HEK293T (cell line): ENCODE measurements around the gene FAM50A.
A peak's percentile ranks its signal among the peaks of the same experiment; 100 is the strongest.

ENCODE experiments used
- CTCF ChIA-PET: fragments of 350-600 bp; formaldehyde crosslinking; extraction: SDS; loops from one replicate; lab custom pipeline; 2021; ENCODE audit warnings: antibody characterized with exemption, inconsistent platforms; lab: Yijun Ruan, JAX
- POLR2A ChIA-PET: fragments of 350-600 bp; formaldehyde crosslinking; extraction: SDS; loops from one replicate; lab custom pipeline; 2020; ENCODE audit warnings: antibody characterized with exemption, inconsistent platforms; lab: Yijun Ruan, JAX
- DNase-seq: peaks from one replicate; pipeline ENCODE4 v3.0.0; 2012; ENCODE audit warnings: mixed read lengths; ENCODE audit errors: extremely low spot score
- ARNT ChIP-seq: fragments of 450-650 bp; IDR thresholded peaks from 2 replicates; pipeline ENCODE4 v1.6.1; 2017; ENCODE audit warnings: mild to moderate bottlenecking
- BHLHE40 ChIP-seq: fragments of 450-650 bp; IDR thresholded peaks from 2 replicates; pipeline ENCODE4 v1.6.1; 2016; ENCODE audit warnings: mild to moderate bottlenecking, moderate library complexity, borderline replicate concordance
- CTBP1 ChIP-seq: fragments of 450-650 bp; IDR thresholded peaks from 2 replicates; pipeline ENCODE4 v1.6.1; 2016; ENCODE audit warnings: borderline replicate concordance
- ELF4 ChIP-seq: fragments of 450-650 bp; IDR thresholded peaks from 2 replicates; pipeline ENCODE4 v1.6.1; 2017; ENCODE audit warnings: antibody characterized with exemption
- FOXA1 ChIP-seq: fragments of 450-650 bp; IDR thresholded peaks from 2 replicates; pipeline ENCODE4 v1.6.1; 2016; ENCODE audit warnings: mild to moderate bottlenecking
- FOXK2 ChIP-seq: fragments of 450-650 bp; IDR thresholded peaks from 2 replicates; pipeline ENCODE4 v1.6.1; 2016; ENCODE audit warnings: mild to moderate bottlenecking
- FOXM1 ChIP-seq: fragments of 450-650 bp; IDR thresholded peaks from 2 replicates; pipeline ENCODE4 v1.6.1; 2017; ENCODE audit warnings: mild to moderate bottlenecking, borderline replicate concordance
- HDGF ChIP-seq: fragments of 450-650 bp; IDR thresholded peaks from 2 replicates; pipeline ENCODE4 v1.6.1; 2017; ENCODE audit warnings: antibody characterized with exemption, borderline replicate concordance
- L3MBTL2 ChIP-seq: fragments of 450-650 bp; conservative IDR thresholded peaks from 2 replicates; pipeline ENCODE4 v1.6.1; 2016; ENCODE audit warnings: mild to moderate bottlenecking
- LEF1 ChIP-seq: fragments of 450-650 bp; IDR thresholded peaks from 2 replicates; pipeline ENCODE4 v1.6.1; 2017; ENCODE audit warnings: mild to moderate bottlenecking, borderline replicate concordance
- NFRKB ChIP-seq: fragments of 450-650 bp; IDR thresholded peaks from 2 replicates; pipeline ENCODE4 v1.6.1; 2016; ENCODE audit warnings: mild to moderate bottlenecking, moderate library complexity
- PKNOX1 ChIP-seq: fragments of 450-650 bp; IDR thresholded peaks from 2 replicates; pipeline ENCODE4 v1.6.1; 2016
- SP1 ChIP-seq: fragments of 450-650 bp; IDR thresholded peaks from 2 replicates; pipeline ENCODE4 v1.6.1; 2017
- SUZ12 ChIP-seq: fragments of 450-650 bp; IDR thresholded peaks from 2 replicates; pipeline ENCODE4 v1.6.1; 2016; ENCODE audit warnings: mild to moderate bottlenecking
- TARDBP ChIP-seq: fragments of 450-650 bp; IDR thresholded peaks from 2 replicates; pipeline ENCODE4 v1.6.1; 2016
- ZNF384 ChIP-seq: fragments of 450-650 bp; IDR thresholded peaks from 2 replicates; pipeline ENCODE4 v1.6.1; 2016

The FAM50A gene

GRCh38 chrX:154436374-154436982, 7.5 kb upstream of the FAM50A start:
- POLR2A ChIA-PET = interaction anchor here (1.1 to 1.9 kb wide), 2 partner anchors 8 to 24 kb away, joined by 4 to 5 read pairs; partner anchors contain the start of gene FAM50A
- peak; percentile 76 for DNase-seq
- TF ChIP-seq L3MBTL2 = no peak; the same call in 1 of the 2 replicates

GRCh38 chrX:154436983-154437752, 6.8 kb upstream of the FAM50A start, which contains the start of gene GDI1:
Gene GDI1 (plus strand): TSS chrX:154437154. CDS start chrX:154437255, 101 bp downstream.
- TF ChIP-seq BHLHE40 (no peak), NFRKB (no peak), HDGF (no peak), FOXK2 (no peak), FOXM1 (no peak), PKNOX1 (no peak), TARDBP (no peak), FOXA1 (no peak), ARNT (no peak), ZNF384 (no peak), SUZ12 (no peak), CTBP1 (0 out of 2 replicates have a peak, but pooled peaks have one; percentile 9), LEF1 (peak; percentile 74; the same call in 1 of the 2 replicates), ELF4 (no peak)
- CTCF ChIA-PET = no interaction called here
- POLR2A ChIA-PET = interaction anchor here (1.9 kb wide), 1 partner anchor 25 kb away, joined by 5 read pairs; no protein-coding TSS in a partner anchor
- DNase-seq = peak; percentile 66

More at GRCh38 chrX:154436374-154436982, 7.5 kb upstream of the FAM50A start:
- CTCF ChIA-PET = no interaction called here

GRCh38 chrX:154437971-154438893, 5.7 kb upstream of the FAM50A start:
- DNase-seq = no peak
- ChIA-PET POLR2A (interaction anchor here (0.8 to 1.5 kb wide), 4 partner anchors 10 to 52 kb away, joined by 3 to 5 read pairs (median 4); partner anchors contain the start of genes ATP6AP1 and SLC10A3), CTCF (no interaction called here)
- TF ChIP-seq LEF1 (no peak), BHLHE40 (no peak), SUZ12 (no peak), TARDBP (no peak), ARNT (no peak), SP1 (no peak), PKNOX1 (no peak), HDGF (no peak), CTBP1 (no peak), FOXM1 (no peak), FOXA1 (no peak), L3MBTL2 (no peak)

- ChIA-PET CTCF (no interaction called here), POLR2A (interaction anchor here (1.5 kb wide), 1 partner anchor 9 kb away, joined by 3 read pairs; no protein-coding TSS in a partner anchor)
- DNase-seq = no peak
- TF ChIP-seq ARNT (no peak), FOXK2 (no peak), NFRKB (no peak), FOXM1 (no peak), HDGF (no peak), FOXA1 (no peak), TARDBP (no peak), L3MBTL2 (no peak), ZNF384 (no peak), SP1 (no peak), ELF4 (no peak), LEF1 (no peak), BHLHE40 (no peak), CTBP1 (no peak), SUZ12 (no peak), PKNOX1 (no peak)
Observed at GRCh38 chrX:154439841-154440240, 4.1 kb upstream of the FAM50A start.
